Measurements from ENCODE around the gene PLAAT4.
A peak's percentile ranks its signal among the peaks of the same experiment; 100 is the strongest.

The PLAAT4 gene

GRCh38 chr11:63551091-63551888 lies 14.7 kb downstream of the PLAAT4 start:
- Mint-ChIP-seq H3K36me3 (ENCODE audit: low read depth) (no peaks in the 10 kb centered on the region), H3K9me3 (peaks cover 5% of the 10 kb centered on the region), H3K4me3 (no peak overlapping the region), H3K4me1 (peaks cover 19% of the 10 kb centered on the region), H3K27me3 (ENCODE audit: low read depth, poor library complexity) (peaks cover 5% of the 10 kb centered on the region), H3K27ac (peak overlapping the region; percentile 71)
- DNase-seq: no peak
- TF ChIP-seq CTCF (IDR thresholded peaks at IDR 0.05): no peak

- Mint-ChIP-seq H3K27me3 (ENCODE audit: low read depth, poor library complexity) (peaks cover 5% of the 10 kb centered on the region), H3K9me3 (peaks cover 5% of the 10 kb centered on the region), H3K27ac (no peak overlapping the region), H3K36me3 (ENCODE audit: low read depth) (no peaks in the 10 kb centered on the region), H3K4me1 (peaks cover 19% of the 10 kb centered on the region), H3K4me3 (no peak overlapping the region)
- DNase-seq: no peak
- TF ChIP-seq CTCF (IDR thresholded peaks at IDR 0.05): no peak
These were observed 15.3 kb downstream of the PLAAT4 start for GRCh38 chr11:63551889-63552266.

GRCh38 chr11:63552921-63553320 lies 16.3 kb downstream of the PLAAT4 start:
- peaks cover 19% of the 10 kb centered on the region for H3K4me1 Mint-ChIP-seq
- TF ChIP-seq CTCF (IDR thresholded peaks at IDR 0.05): no peak
- peaks cover 9% of the 10 kb centered on the region for H3K27me3 Mint-ChIP-seq (ENCODE audit: low read depth, poor library complexity)
- H3K27ac Mint-ChIP-seq: no peak overlapping the region
- H3K4me3 Mint-ChIP-seq: no peak overlapping the region
- peaks cover 5% of the 10 kb centered on the region for H3K9me3 Mint-ChIP-seq
- DNase-seq: no peak
- H3K36me3 Mint-ChIP-seq (ENCODE audit: low read depth): no peaks in the 10 kb centered on the region

- DNase-seq: no peak
- no peak overlapping the region for H3K27ac Mint-ChIP-seq
- H3K36me3 Mint-ChIP-seq (ENCODE audit: low read depth): no peaks in the 10 kb centered on the region
- H3K27me3 Mint-ChIP-seq (ENCODE audit: low read depth, poor library complexity): peaks cover 13% of the 10 kb centered on the region
- peaks cover 5% of the 10 kb centered on the region for H3K9me3 Mint-ChIP-seq
- no peak overlapping the region for H3K4me3 Mint-ChIP-seq
- no peak for TF ChIP-seq CTCF (IDR thresholded peaks at IDR 0.05)
- peaks cover 19% of the 10 kb centered on the region for H3K4me1 Mint-ChIP-seq
These were observed 17.2 kb downstream of the PLAAT4 start for GRCh38 chr11:63553759-63554158.

GRCh38 chr11:63554877-63555223 lies 18.2 kb downstream of the PLAAT4 start:
- no peak for TF ChIP-seq CTCF (IDR thresholded peaks at IDR 0.05)
- no peak for DNase-seq
- Mint-ChIP-seq H3K36me3 (ENCODE audit: low read depth) (no peaks in the 10 kb centered on the region), H3K27ac (peak overlapping the region; percentile 4), H3K9me3 (no peaks in the 10 kb centered on the region), H3K4me3 (no peak overlapping the region), H3K4me1 (peaks cover 19% of the 10 kb centered on the region), H3K27me3 (ENCODE audit: low read depth, poor library complexity) (peaks cover 13% of the 10 kb centered on the region)

- TF ChIP-seq CTCF (IDR thresholded peaks at IDR 0.05): no peak
- peaks cover 14% of the 10 kb centered on the region for H3K4me1 Mint-ChIP-seq
- no peaks in the 10 kb centered on the region for H3K36me3 Mint-ChIP-seq (ENCODE audit: low read depth)
- no peak overlapping the region for H3K27ac Mint-ChIP-seq
- H3K9me3 Mint-ChIP-seq: no peaks in the 10 kb centered on the region
- H3K27me3 Mint-ChIP-seq (ENCODE audit: low read depth, poor library complexity): peaks cover 16% of the 10 kb centered on the region
- no peak overlapping the region for H3K4me3 Mint-ChIP-seq
- no peak for DNase-seq
These were observed 19.9 kb downstream of the PLAAT4 start for GRCh38 chr11:63556404-63557013.

Measured in nephron progenitor cell (in vitro differentiated cells).